A549 treated with DMSO at 1 μM for 4 hours (cell line): ENCODE data around the gene BBOX1. TPM values are rescaled to one million over a fixed set of nuclear protein-coding genes. Genes with fewer than 3 reads are reported as not detected.

Source experiments
- total RNA-seq: library from RNA; stranded (reverse); fragments of 200-300 nt; extraction: Qiagen RNA extraction; gene quantifications from 5 replicates; pipeline ENCODE4 v1.2.3, GENCODE V29; 2022; ENCODE audit warnings: low read depth

BBOX1 gene
- total RNA-seq: not detected in 5 replicates

GRCh38 chr11:27040302-27041115 is at the start of gene BBOX1:
BBOX1 (plus strand) TSS chr11:27040815; CDS start chr11:27055431, 14,616 bp downstream.

GRCh38 chr11:26993965-26994457 is 46.6 kb upstream of the BBOX1 start, which contains the start of gene FIBIN:
FIBIN (plus strand) TSS chr11:26994112; CDS start chr11:26994527, 415 bp downstream.

Other genes with a start within 250 kb of the BBOX1 start
- not detected in 5 replicates for gene FIBIN, start 46.7 kb upstream of the BBOX1 start, total RNA-seq